Astrocyte of the cerebellum (primary cell): ENCODE results near the gene UBE2K.
"Not testable (repeated sequence)": the region's sequence is repeated elsewhere in the genome, so short reads cannot be mapped to it uniquely, and the experiment has no call there.

Experiments used
- DNase-seq: peaks from one replicate; pipeline ENCODE4 v3.0.0-alpha.2; 2011; ENCODE audit warnings: low read depth
- H3K4me3 ChIP-seq: 2 replicates; pipeline ENCODE4 v1.5.1; 2011; ENCODE audit warnings: mild to moderate bottlenecking, low read depth, low read length, moderate library complexity
- in situ Hi-C: cut with HindIII; loops from 2 replicates; pipeline ENCODE4 v1.10.0; 2017; ENCODE audit warnings: low sequenced_read_pairs
- TF ChIP-seq, protein P1 (sequence below): IDR thresholded peaks from 2 replicates; pipeline ENCODE4 v1.5.1; 2012; ENCODE audit warnings: low read length, low read depth, moderate library complexity, mild to moderate bottlenecking; ENCODE audit errors: missing control alignments

Gene UBE2K

DNA sequence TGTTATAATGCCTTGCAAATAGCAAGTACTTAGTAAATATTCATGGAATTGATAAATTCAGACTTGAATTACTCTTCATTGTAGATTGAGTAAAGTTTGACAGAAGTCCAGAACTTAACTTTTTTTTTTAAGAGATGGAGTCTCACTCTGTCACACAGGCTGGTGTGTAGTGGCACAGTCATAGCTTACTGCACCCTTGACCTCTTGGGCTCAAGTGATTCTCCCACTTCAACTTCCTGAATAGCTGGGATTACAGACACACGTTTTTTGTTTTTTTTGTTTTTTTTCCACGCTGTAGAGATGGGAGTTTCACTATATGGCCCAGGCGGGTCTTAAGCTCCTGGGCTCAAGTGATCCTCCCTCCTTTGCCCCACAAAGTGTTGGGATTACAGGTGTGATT, 32.1 kb downstream of the UBE2K start:
- H3K4me3 ChIP-seq = no peak overlapping the region
- no peak for DNase-seq
- TF ChIP-seq, protein P1, sequence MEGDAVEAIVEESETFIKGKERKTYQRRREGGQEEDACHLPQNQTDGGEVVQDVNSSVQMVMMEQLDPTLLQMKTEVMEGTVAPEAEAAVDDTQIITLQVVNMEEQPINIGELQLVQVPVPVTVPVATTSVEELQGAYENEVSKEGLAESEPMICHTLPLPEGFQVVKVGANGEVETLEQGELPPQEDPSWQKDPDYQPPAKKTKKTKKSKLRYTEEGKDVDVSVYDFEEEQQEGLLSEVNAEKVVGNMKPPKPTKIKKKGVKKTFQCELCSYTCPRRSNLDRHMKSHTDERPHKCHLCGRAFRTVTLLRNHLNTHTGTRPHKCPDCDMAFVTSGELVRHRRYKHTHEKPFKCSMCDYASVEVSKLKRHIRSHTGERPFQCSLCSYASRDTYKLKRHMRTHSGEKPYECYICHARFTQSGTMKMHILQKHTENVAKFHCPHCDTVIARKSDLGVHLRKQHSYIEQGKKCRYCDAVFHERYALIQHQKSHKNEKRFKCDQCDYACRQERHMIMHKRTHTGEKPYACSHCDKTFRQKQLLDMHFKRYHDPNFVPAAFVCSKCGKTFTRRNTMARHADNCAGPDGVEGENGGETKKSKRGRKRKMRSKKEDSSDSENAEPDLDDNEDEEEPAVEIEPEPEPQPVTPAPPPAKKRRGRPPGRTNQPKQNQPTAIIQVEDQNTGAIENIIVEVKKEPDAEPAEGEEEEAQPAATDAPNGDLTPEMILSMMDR = no peak
- in situ Hi-C loops = no loop called here

DNA sequence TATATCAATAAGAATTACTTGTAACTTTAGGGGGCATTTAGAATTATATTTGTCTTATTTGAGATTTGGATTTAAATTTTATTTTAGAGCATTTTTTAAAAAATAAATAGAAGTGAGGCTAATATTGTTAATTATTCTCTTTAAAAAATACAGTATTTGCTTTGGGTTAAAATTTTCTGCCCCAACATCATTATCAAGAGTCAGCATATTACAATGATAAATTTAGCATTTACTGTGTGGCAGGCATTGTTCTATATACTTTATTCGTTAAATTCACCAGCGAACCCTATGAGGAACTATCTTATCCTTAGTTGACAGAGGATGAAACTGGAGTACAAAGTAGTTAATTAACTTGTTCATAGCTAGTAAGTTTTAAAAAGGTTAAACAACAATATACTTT, 34.0 kb downstream of the UBE2K start:
- H3K4me3 ChIP-seq = no peak overlapping the region
- in situ Hi-C loops = no loop called here
- DNase-seq = no peak
- TF ChIP-seq, protein P1 = no peak

DNA sequence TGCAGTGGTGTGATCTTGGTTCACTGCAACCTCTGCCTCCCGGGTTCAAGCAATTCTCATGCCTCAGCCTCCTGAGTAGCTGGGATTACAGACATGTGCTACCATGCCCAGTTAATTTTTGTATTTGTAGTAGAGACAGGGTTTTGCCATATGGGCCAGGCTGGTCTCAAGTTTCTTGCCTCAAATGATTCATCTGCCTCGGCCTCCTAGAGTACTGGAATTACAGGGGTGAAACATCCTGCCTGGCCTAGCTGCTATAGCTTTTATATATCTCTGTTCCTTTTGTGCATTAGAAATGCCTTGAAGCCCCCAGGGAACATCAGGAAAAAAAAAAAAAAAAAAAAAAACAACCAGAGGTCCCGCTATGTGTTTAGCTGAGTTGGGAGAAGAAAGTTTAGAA, 34.8 kb downstream of the UBE2K start:
- peak; percentile 65 for DNase-seq
- in situ Hi-C loops = no loop called here
- H3K4me3 ChIP-seq = no peak overlapping the region
- TF ChIP-seq, protein P1 = no peak

DNA sequence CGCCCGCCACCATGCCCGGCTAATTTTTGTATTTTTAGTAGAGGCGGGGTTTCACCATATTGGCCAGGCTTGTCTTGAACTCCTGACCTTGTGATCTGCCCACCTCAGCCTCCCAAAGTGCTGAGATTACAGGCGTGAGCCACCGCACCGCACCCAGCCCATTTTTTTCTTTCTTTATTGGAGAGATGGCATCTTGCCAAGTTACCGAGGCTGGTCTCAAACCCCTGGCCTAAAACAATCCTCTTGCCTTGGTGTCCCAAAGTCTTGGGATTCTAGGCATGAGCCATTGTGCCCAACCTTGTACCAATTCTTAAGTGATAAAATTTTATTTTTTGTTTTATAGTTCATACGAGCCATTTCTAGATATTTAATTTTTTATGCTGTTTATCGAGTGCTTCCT, 41.7 kb downstream of the UBE2K start:
- H3K4me3 ChIP-seq, DNase-seq, in situ Hi-C loops: not testable (repeated sequence)

DNA sequence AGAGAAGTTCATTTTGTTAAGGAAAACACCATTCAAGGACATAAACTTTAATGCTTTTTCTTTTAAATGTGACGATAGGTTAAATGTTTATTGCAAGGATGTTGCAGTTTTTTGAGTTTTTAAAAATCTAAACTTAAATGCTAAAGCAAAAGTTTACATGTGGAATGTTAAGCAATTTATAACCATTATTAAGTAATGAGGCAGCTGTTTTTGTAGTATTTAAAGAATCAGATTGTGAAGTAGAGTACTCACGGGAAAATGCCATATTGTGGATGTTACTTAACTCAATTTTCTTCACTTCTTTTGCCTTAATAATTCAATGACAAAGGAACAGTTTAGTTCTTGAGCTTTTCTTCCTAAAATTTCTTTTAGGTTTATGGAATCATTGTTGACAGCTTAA, 43.5 kb downstream of the UBE2K start:
- no peak for DNase-seq
- H3K4me3 ChIP-seq = no peak overlapping the region
- TF ChIP-seq, protein P1 = no peak
- in situ Hi-C loops = no loop called here

- H3K4me3 ChIP-seq = no peak overlapping the region
- TF ChIP-seq, protein P1 = no peak
- no peak for DNase-seq
- in situ Hi-C loops = no loop called here
Measured at GRCh38 chr4:39745920-39746319, 48.0 kb downstream of the UBE2K start.

DNA sequence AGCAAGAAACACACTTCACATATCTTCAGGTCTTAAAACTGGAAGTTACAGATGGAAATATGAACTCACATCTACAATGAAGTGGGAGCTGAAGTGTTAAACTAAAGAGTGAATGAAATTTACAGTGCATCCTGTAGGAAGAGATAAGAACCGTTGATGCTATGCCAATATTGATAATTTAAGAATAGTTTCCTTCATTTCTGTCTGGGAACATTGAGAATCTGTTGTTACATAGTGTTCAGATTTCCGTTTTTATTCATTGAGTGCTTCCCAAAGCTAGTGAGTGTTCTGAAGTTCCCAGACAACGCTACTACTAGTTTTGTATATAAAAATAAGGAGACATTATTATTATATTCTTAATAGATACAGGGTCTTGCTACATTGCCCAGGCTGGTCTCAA, 52.3 kb downstream of the UBE2K start:
- no peak for DNase-seq
- no peak overlapping the region for H3K4me3 ChIP-seq
- in situ Hi-C loops = no loop called here
- TF ChIP-seq, protein P1 = no peak
